Gastrocnemius medialis (tissue), 4 donors: ENCODE data around the gene OR2V2. TPM values are rescaled to one million over a fixed set of nuclear protein-coding genes. Genes with fewer than 3 reads are reported as not detected.
A peak's percentile ranks its signal among the peaks of the same experiment; 100 is the strongest.

ENCODE experiments used
- ATAC-seq, 2 donors: fragments of 150-250 bp; one replicate each; pipeline ENCODE4 v1.9.1; 2016
- DNase-seq, 2 donors: peaks; one replicate each; pipeline ENCODE4 v3.0.0-alpha.2; 2019
- H3K27ac ChIP-seq, 4 donors: fragments of 200-600 bp; sonication (generic); 1 replicate in 1 of 4; 2 replicates in 3 of 4; pipeline ENCODE4 v1.5.1; 2016 to 2018; ENCODE audit warnings: mild to moderate bottlenecking in 2 of 4, moderate library complexity in 1 of 4
- H3K27me3 ChIP-seq, 3 donors: fragments of 200-600 bp; sonication (generic) in 2 of 3; 1 replicate in 1 of 3; 2 replicates in 2 of 3; pipeline versions ENCODE4 v1.5.1 to v1.6.0; 2016 to 2019; ENCODE audit warnings: mild to moderate bottlenecking in 1 of 3, moderate library complexity in 1 of 3
- H3K36me3 ChIP-seq, 2 donors: fragments of 200-600 bp; sonication (generic) in 1 of 2; one replicate each; pipeline ENCODE4 v1.5.1; 2017 to 2018
- H3K4me1 ChIP-seq, 2 donors: fragments of 200-600 bp; sonication (generic) in 1 of 2; one replicate each; pipeline ENCODE4 v1.5.1; 2016 to 2017; ENCODE audit warnings: mild to moderate bottlenecking in 2 of 2
- H3K4me3 ChIP-seq, 4 donors: fragments of 200-600 bp; sonication (generic) in 3 of 4; 1 replicate in 1 of 4; 2 replicates in 3 of 4; pipeline ENCODE4 v1.5.1; 2016 to 2019; ENCODE audit warnings: mild to moderate bottlenecking in 2 of 4
- H3K9me3 ChIP-seq, 3 donors: fragments of 200-600 bp; sonication (generic) in 2 of 3; 1 replicate in 1 of 3; 2 replicates in 2 of 3; pipeline ENCODE4 v1.5.1; 2016 to 2019
- CTCF ChIP-seq, 5 experiments: fragments of 450-650 bp in 3 of 5; fragments of 200-600 bp in 2 of 5; sonication (generic) in 2 of 5; IDR thresholded peaks in 4 of 5; conservative IDR thresholded peaks in 1 of 5; 1 replicate in 4 of 5; 2 replicates in 1 of 5; pipeline ENCODE4 v1.5.1; 2016 to 2019; ENCODE audit warnings: antibody characterized with exemption in 5 of 5, mild to moderate bottlenecking in 3 of 5, moderate library complexity in 3 of 5
- POLR2A ChIP-seq, 2 donors: fragments of 450-650 bp; IDR thresholded peaks; one replicate each; pipeline ENCODE4 v1.6.1; 2017; ENCODE audit warnings: antibody characterized with exemption in 2 of 2, mild to moderate bottlenecking in 2 of 2, moderate library complexity in 2 of 2
- in situ Hi-C, 4 donors: fragments of 200-750 bp; cut with MboI; loops; one replicate each; pipeline versions ENCODE4 v1.15.0 to v1.8.0; 2017; ENCODE audit warnings: low sequenced_read_pairs in 4 of 4
- intact Hi-C: fragments of 100-400 bp; cut with DNase I; formaldehyde crosslinking; loops from one replicate; pipeline ENCODE4 v1.15.1; 2023; ENCODE audit warnings: low total_unique reads
- total RNA-seq, 4 donors: library from RNA; depleted of rRNA; stranded (reverse); fragments of >200 nt; gene quantifications; one replicate each; pipeline versions ENCODE4 v1.1.0 to v1.2.3, GENCODE V29; 2016

The OR2V2 gene
- total RNA-seq, 4 donors from 2014 or later, result not detected

GRCh38 chr5:181189962-181190710 lies 42.8 kb downstream of the OR2V2 start:
- in situ Hi-C loops (loop anchor here in 2 of 4 donors (10.0 kb wide), 1 partner anchor 75 kb away; the partner anchor contains the start of gene TRIM52 (in 2 of the 2)), intact Hi-C loops (loop anchor here (2.0 to 10.0 kb wide), 3 partner anchors 325 to 1358 kb away; partner anchors contain the start of gene ZFP62)
- TF ChIP-seq POLR2A (IDR thresholded peaks at IDR 0.05) (no peak), CTCF (IDR thresholded peaks at IDR 0.05 in 4 of 5, conservative IDR thresholded peaks at IDR 0.05 in 1 of 5) (no peak)
- H3K4me3 ChIP-seq, result peak overlapping the region; percentile 67 to 97 (median 77)
- peak overlapping the region; percentile 89 to 98 (median 93) for H3K27ac ChIP-seq
- H3K9me3 ChIP-seq, result no peaks in the 10 kb centered on the region
- H3K27me3 ChIP-seq, result no peaks in the 10 kb centered on the region
- ATAC-seq (no peak), DNase-seq (no peak)
- no peaks in the 10 kb centered on the region for H3K36me3 ChIP-seq
- H3K4me1 ChIP-seq, result peaks cover 14 to 22% of the 10 kb centered on the region in 2 donors

- Histone ChIP-seq H3K36me3 (no peaks in the 10 kb centered on the region), H3K4me1 (peaks cover 14 to 22% of the 10 kb centered on the region in 2 donors), H3K9me3 (no peaks in the 10 kb centered on the region), H3K4me3 (peak overlapping the region; percentile 67 to 97 (median 77)), H3K27ac (peak overlapping the region; percentile 89 to 98 (median 93)), H3K27me3 (no peaks in the 10 kb centered on the region)
- intact Hi-C loops (loop anchor here (1.0 to 5.0 kb wide), 4 partner anchors 14 to 1359 kb away; partner anchors contain the start of genes TRIM41 and TRIM7), in situ Hi-C loops (no loop called here)
- DNase-seq (peak in 1 of 2 donors; percentile 49), ATAC-seq (peak; percentile 16 to 17)
- TF ChIP-seq POLR2A (IDR thresholded peaks at IDR 0.05) (no peak), CTCF (IDR thresholded peaks at IDR 0.05 in 4 of 5, conservative IDR thresholded peaks at IDR 0.05 in 1 of 5) (peak in 2 of 5 experiments; percentile 16 to 41)
These were observed 43.5 kb downstream of the OR2V2 start for GRCh38 chr5:181190711-181191525.

GRCh38 chr5:181191526-181192336 lies 44.3 kb downstream of the OR2V2 start:
- no peaks in the 10 kb centered on the region for H3K9me3 ChIP-seq
- H3K4me1 ChIP-seq, result peaks cover 14 to 22% of the 10 kb centered on the region in 2 donors
- DNase-seq (peak; percentile 90 to 92), ATAC-seq (peak; percentile 73 to 84)
- H3K27ac ChIP-seq, result peak overlapping the region; percentile 89 to 98 (median 93)
- peak overlapping the region; percentile 67 to 97 (median 77) for H3K4me3 ChIP-seq
- no peaks in the 10 kb centered on the region for H3K27me3 ChIP-seq
- TF ChIP-seq POLR2A (IDR thresholded peaks at IDR 0.05) (peak; percentile 57 to 78), CTCF (IDR thresholded peaks at IDR 0.05 in 4 of 5, conservative IDR thresholded peaks at IDR 0.05 in 1 of 5) (peak in 1 of 5 experiments; percentile 11)
- no peaks in the 10 kb centered on the region for H3K36me3 ChIP-seq
- in situ Hi-C loops, result no loop called here
- intact Hi-C loops, result loop anchor here (1.0 to 5.0 kb wide), 4 partner anchors 14 to 1359 kb away; partner anchors contain the start of genes TRIM41 and TRIM7
